Measurements from ENCODE around the gene CNTNAP2.

Gene CNTNAP2

GRCh38 chr7:146741911-146742310, 625.3 kb downstream of the CNTNAP2 start:
- DNase-seq (ENCODE audit: low read depth in 4 of 4, low spot score in 1 of 4) = no peak

- DNase-seq (ENCODE audit: low read depth in 4 of 4, low spot score in 1 of 4) = no peak
Measured at GRCh38 chr7:146754385-146754784, 637.8 kb downstream of the CNTNAP2 start.

GRCh38 chr7:146755585-146755984, 639.0 kb downstream of the CNTNAP2 start:
- no peak for DNase-seq (ENCODE audit: low read depth in 4 of 4, low spot score in 1 of 4)

- no peak for DNase-seq (ENCODE audit: low read depth in 4 of 4, low spot score in 1 of 4)
Measured at GRCh38 chr7:146764458-146764857, 647.9 kb downstream of the CNTNAP2 start.

- no peak for DNase-seq (ENCODE audit: low read depth in 4 of 4, low spot score in 1 of 4)
Measured at GRCh38 chr7:146768957-146769356, 652.4 kb downstream of the CNTNAP2 start.

GRCh38 chr7:146772601-146773000, 656.0 kb downstream of the CNTNAP2 start:
- no peak for DNase-seq (ENCODE audit: low read depth in 4 of 4, low spot score in 1 of 4)

- no peak for DNase-seq (ENCODE audit: low read depth in 4 of 4, low spot score in 1 of 4)
Measured at GRCh38 chr7:146773506-146773905, 656.9 kb downstream of the CNTNAP2 start.

GRCh38 chr7:146781352-146782116, 664.9 kb downstream of the CNTNAP2 start:
- DNase-seq (ENCODE audit: low read depth in 4 of 4, low spot score in 1 of 4) = no peak

- DNase-seq (ENCODE audit: low read depth in 4 of 4, low spot score in 1 of 4) = no peak
Measured at GRCh38 chr7:146787266-146787665, 670.7 kb downstream of the CNTNAP2 start.

GRCh38 chr7:146788008-146788407, 671.4 kb downstream of the CNTNAP2 start:
- no peak for DNase-seq (ENCODE audit: low read depth in 4 of 4, low spot score in 1 of 4)

- no peak for DNase-seq (ENCODE audit: low read depth in 4 of 4, low spot score in 1 of 4)
Measured at GRCh38 chr7:146791344-146792285, 675.0 kb downstream of the CNTNAP2 start.

GRCh38 chr7:146804620-146805019, 688.0 kb downstream of the CNTNAP2 start:
- no peak for DNase-seq (ENCODE audit: low read depth in 4 of 4, low spot score in 1 of 4)

GRCh38 chr7:146805082-146805481, 688.5 kb downstream of the CNTNAP2 start:
- DNase-seq (ENCODE audit: low read depth in 4 of 4, low spot score in 1 of 4) = no peak

- DNase-seq (ENCODE audit: low read depth in 4 of 4, low spot score in 1 of 4) = no peak
Measured at GRCh38 chr7:146826329-146826728, 709.7 kb downstream of the CNTNAP2 start.

GRCh38 chr7:146830686-146831085, 714.1 kb downstream of the CNTNAP2 start:
- no peak for DNase-seq (ENCODE audit: low read depth in 4 of 4, low spot score in 1 of 4)

GRCh38 chr7:146831875-146832274, 715.3 kb downstream of the CNTNAP2 start:
- no peak for DNase-seq (ENCODE audit: low read depth in 4 of 4, low spot score in 1 of 4)

GRCh38 chr7:146844405-146844804, 727.8 kb downstream of the CNTNAP2 start:
- DNase-seq (ENCODE audit: low read depth in 4 of 4, low spot score in 1 of 4) = no peak

- DNase-seq (ENCODE audit: low read depth in 4 of 4, low spot score in 1 of 4) = no peak
Measured at GRCh38 chr7:146858690-146859089, 742.1 kb downstream of the CNTNAP2 start.

GRCh38 chr7:146861701-146862100, 745.1 kb downstream of the CNTNAP2 start:
- DNase-seq (ENCODE audit: low read depth in 4 of 4, low spot score in 1 of 4) = no peak

- no peak for DNase-seq (ENCODE audit: low read depth in 4 of 4, low spot score in 1 of 4)
Measured at GRCh38 chr7:146862415-146862814, 745.8 kb downstream of the CNTNAP2 start.

GRCh38 chr7:146864644-146865043, 748.0 kb downstream of the CNTNAP2 start:
- no peak for DNase-seq (ENCODE audit: low read depth in 4 of 4, low spot score in 1 of 4)

- DNase-seq (ENCODE audit: low read depth in 4 of 4, low spot score in 1 of 4) = no peak
Measured at GRCh38 chr7:146865696-146866095, 749.1 kb downstream of the CNTNAP2 start.

Measured in stimulated activated CD4-positive, alpha-beta T cell treated with anti-CD3 and anti-CD28 coated beads, Interleukin-1b, Interleukin-23, amount 100 ng/mL, for 24 hours (primary cell).